Urinary bladder (tissue), 2 donors: ENCODE measurements around the gene OR6C4. TPM values are rescaled to one million over a fixed set of nuclear protein-coding genes. Genes with fewer than 3 reads are reported as not detected.

ENCODE experiments used
- polyA plus RNA-seq: library from polyadenylated mRNA; stranded (reverse); fragments of 200-250 nt; gene quantifications from one replicate; pipeline ENCODE4 v1.2.3, GENCODE V29; 2013
- total RNA-seq: library from RNA; depleted of rRNA; stranded (reverse); fragments of >200 nt; gene quantifications from one replicate; pipeline ENCODE4 v1.2.3, GENCODE V29; 2014
- donor health status: healthy.

OR6C4 gene
- total and polyA plus RNA-seq, 2 donors, result not detected

Other genes with a start within 250 kb of the OR6C4 start
- gene OR6C1, start 235.3 kb upstream of the OR6C4 start, total RNA-seq, result not detected
- not detected for gene OR6C1, start 235.3 kb upstream of the OR6C4 start, polyA plus RNA-seq
- not detected for gene OR6C3, start 218.9 kb upstream of the OR6C4 start, total RNA-seq
- not detected for gene OR6C3, start 218.9 kb upstream of the OR6C4 start, polyA plus RNA-seq
- gene OR6C75, start 186.6 kb upstream of the OR6C4 start, total RNA-seq, result not detected
- gene OR6C75, start 186.6 kb upstream of the OR6C4 start, polyA plus RNA-seq, result not detected
- not detected for gene OR6C65, start 149.1 kb upstream of the OR6C4 start, total RNA-seq
- gene OR6C65, start 149.1 kb upstream of the OR6C4 start, polyA plus RNA-seq, result not detected
- gene OR6C76, start 123.3 kb upstream of the OR6C4 start, total RNA-seq, result not detected
- not detected for gene OR6C76, start 123.3 kb upstream of the OR6C4 start, polyA plus RNA-seq
- 0.42 TPM for gene OR6C2, start 105.5 kb upstream of the OR6C4 start, total RNA-seq
- not detected for gene OR6C2, start 105.5 kb upstream of the OR6C4 start, polyA plus RNA-seq
- not detected for gene OR6C70, start 79.5 kb upstream of the OR6C4 start, total RNA-seq
- not detected for gene OR6C70, start 79.5 kb upstream of the OR6C4 start, polyA plus RNA-seq
- gene OR6C68, start 57.2 kb upstream of the OR6C4 start, total RNA-seq, result not detected
- gene OR6C68, start 57.2 kb upstream of the OR6C4 start, polyA plus RNA-seq, result not detected
- gene OR2AP1, start 22.9 kb downstream of the OR6C4 start, total RNA-seq, result not detected
- not detected for gene OR2AP1, start 22.9 kb downstream of the OR6C4 start, polyA plus RNA-seq
- not detected for gene OR10P1, start 87.3 kb downstream of the OR6C4 start, total RNA-seq
- gene OR10P1, start 87.3 kb downstream of the OR6C4 start, polyA plus RNA-seq, result not detected
- gene ITGA7, start 158.3 kb downstream of the OR6C4 start, total RNA-seq, result 36.0 TPM
- gene ITGA7, start 158.3 kb downstream of the OR6C4 start, polyA plus RNA-seq, result 87.5 TPM
- 48.4 TPM for gene BLOC1S1, start 166.4 kb downstream of the OR6C4 start, total RNA-seq
- gene BLOC1S1, start 166.4 kb downstream of the OR6C4 start, polyA plus RNA-seq, result 237 TPM
- 8.1 TPM for gene RDH5, start 170.8 kb downstream of the OR6C4 start, total RNA-seq
- gene RDH5, start 170.8 kb downstream of the OR6C4 start, polyA plus RNA-seq, result 8.7 TPM
- 682 TPM for gene CD63, start 179.4 kb downstream of the OR6C4 start, total RNA-seq
- 1,016 TPM for gene CD63, start 179.4 kb downstream of the OR6C4 start, polyA plus RNA-seq
- 5.6 TPM for gene GDF11, start 193.5 kb downstream of the OR6C4 start, total RNA-seq
- 11.0 TPM for gene GDF11, start 193.5 kb downstream of the OR6C4 start, polyA plus RNA-seq